ENCODE data around the gene SORBS1. TPM values are rescaled to one million over a fixed set of nuclear protein-coding genes. Genes with fewer than 3 reads are reported as not detected.

SORBS1 gene
- 0.69 and 1.2 TPM in 2 replicates for total RNA-seq

DNA sequence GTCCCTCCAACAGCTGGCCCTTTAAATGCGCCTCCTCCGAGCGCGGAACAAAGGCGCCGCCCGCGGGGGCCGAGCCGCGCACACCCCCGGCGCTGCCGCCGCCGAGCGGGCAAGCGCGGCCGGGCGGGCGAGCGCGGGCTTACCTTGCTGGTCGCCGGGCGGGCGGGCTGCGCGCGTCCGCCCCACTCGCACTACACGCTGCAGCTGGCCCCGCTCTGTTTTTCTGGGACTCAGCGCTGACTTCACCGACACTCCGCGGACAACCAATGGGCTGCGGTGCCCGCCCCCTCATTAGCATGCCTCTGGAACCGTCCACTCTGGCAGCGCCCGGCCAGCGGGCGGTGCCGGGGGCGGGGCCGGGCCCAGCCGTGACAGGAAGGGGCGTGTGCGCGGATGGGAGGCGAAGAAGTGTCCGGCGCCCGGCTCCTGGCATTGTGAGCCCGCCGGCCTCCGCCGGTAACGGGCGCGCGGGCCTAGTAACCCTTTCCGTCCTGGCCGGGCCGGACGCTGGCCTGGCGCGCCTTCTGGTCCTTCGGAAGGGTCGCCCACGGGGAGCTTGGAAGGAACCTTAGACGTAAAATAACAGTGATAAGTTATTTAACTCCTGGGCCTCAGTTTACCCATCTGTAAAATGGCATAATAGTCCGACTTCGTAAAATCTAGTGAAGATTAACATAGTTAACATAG is at the start of gene SORBS1:
SORBS1 (minus strand) TSS at position 195 of the 687 bp plus-strand sequence. CDS start 120,236 bp downstream, outside the sequence.
- intact Hi-C loops (cut with micrococcal nuclease): loop anchor here (1.0 to 10.0 kb wide), 12 partner anchors 95 to 1269 kb away; partner anchors contain the start of genes ALDH18A1, HELLS, NOC3L and PDLIM1

DNA sequence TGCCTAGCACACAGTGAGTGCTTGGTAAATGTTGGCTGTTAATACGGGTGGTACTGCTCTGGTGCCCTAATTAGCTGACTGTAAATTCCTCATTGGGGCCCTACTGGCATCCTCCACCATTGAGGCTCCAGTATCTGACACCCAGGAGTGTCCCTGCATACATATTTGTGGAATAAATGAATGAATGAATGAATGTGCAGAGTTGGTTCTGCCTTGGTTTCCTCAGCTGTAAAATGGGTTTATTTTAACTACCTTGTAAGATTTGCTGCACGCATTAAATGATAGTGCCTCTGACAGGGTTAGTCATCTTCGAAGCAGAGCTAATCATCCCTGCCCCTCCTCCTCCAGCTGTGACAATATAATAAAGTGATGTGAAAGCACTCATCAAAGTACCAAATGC is 49.6 kb upstream of the SORBS1 start:
- intact Hi-C loops (cut with micrococcal nuclease): no loop called here

DNA sequence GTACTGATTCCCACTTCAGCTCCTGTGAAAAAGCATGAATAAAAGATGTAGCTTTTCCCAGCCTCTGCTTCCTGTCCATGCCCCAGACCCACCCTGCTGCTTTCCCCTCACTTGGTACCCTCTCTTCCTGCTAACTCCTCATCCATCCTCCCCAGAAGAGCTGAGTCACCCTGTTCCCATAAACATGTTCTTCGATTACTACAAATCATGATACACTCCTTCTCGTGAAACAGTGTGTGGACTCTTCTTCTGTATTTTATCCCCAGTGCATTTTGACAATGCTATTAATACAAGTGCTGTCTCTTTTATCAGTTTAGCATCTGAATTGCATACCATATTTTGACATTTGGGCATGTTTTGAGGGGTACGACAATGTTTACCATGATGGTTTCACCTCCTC is 45.8 kb upstream of the SORBS1 start:
- intact Hi-C loops (cut with micrococcal nuclease): no loop called here

DNA sequence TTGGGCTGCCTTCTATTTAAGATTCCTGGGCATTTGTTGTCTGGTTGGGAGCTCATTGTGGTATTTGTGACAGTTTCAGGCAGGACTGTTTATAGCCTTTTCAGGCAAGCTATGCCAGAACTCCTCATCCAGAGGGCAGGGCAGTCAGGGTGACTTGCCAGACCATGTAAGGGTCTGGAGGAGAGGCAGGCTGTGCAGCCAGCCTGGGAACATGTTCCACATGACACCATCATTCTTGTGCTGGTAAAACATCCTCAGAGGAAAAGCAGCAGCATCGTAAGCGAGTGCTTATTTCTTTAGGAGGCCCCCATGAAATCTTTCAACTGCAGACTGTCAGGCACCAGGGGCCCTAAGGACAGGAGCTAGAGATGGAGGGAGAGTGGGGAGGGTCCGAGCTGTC is 44.0 kb upstream of the SORBS1 start:
- intact Hi-C loops (cut with micrococcal nuclease): no loop called here

DNA sequence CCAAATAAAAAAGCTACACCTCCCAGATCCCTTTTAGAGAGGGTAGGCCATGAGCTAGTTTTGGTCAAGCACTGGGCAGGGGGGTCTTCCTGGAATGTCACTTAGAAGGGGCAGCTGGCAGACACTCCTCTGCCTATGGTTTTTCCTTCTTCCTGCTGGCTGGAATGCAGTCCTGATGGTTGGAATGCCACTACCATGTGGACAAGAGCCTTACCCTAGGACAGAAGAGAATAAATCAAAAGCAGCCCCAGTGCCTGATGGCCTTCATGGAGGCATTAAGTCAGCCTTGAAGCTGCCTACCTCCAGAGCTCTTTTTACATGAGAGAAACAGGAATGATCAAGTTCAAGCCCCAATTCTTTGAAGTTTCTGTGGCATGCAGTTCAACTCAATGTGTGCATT is 43.5 kb upstream of the SORBS1 start:
- intact Hi-C loops (cut with micrococcal nuclease): no loop called here

DNA sequence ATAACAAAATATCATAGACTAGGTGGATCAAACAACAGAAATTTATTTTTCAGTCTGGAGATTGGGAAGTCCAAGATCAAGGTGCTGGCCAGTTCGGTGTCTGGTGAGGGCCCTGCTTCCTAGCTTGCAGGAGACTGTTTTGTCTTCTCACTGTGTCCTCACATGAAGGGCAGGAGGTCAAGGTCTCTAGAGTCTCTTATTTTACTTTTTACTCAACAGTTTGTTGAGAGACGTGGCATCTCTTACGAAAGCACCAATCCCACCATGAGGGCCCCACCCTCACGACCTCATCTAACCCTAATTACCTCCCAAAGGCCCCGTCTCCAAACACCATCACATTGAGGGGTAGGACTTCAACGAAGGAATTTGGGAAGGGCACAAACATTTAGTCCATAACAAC is 41.2 kb upstream of the SORBS1 start:
- intact Hi-C loops (cut with micrococcal nuclease): no loop called here

DNA sequence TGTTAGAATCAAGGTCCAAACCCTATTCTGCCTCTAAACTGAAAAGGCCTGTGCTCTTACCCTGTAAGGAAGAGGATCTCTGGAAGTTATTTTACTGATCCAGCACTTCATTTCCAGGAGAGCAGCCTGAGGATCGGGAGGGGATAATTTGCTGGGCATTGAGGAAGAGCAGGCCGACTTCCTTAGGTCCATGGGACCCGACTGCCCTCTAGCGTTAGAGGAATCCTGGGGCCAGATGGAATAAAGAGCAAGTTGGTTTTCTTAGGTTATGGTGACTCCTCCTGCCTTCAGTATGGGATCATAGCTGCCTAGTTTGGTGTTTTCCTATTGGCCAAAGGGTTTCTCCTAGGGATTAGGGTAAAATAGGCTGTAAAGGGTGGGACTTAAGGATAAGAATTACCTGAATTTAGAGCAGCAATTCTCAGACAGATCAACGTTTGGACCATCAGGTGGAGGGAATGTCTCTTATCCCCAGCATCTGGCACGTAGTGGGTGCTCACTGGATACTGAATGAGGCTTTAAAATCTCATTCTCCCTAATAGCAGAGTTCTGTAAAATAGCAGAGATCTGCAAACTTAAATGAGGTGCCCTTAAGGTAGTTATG is 40.0 kb upstream of the SORBS1 start:
- intact Hi-C loops (cut with micrococcal nuclease): loop anchor here (1.0 kb wide), 3 partner anchors 171 to 468 kb away; no protein-coding TSS in a partner anchor

DNA sequence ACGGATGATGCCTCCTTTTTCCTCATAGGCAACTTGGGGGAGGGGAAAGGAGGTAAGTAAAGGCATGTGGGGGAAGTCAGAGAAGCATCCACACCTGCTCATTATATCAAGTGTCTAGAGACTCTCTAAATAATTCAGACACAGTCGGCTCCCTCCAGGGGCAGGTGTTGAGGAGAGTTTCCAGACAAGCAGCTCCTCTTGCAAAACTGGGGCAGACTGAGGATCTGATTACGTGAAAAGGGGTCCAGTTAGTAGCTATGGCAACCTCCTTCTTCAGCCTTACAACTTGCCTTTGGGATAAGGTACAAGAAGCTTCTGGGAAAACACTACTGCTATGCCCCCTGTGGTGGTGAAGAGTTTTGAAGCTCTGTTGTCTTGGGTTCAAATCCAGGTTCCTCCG is 39.0 kb upstream of the SORBS1 start:
- intact Hi-C loops (cut with micrococcal nuclease): no loop called here

DNA sequence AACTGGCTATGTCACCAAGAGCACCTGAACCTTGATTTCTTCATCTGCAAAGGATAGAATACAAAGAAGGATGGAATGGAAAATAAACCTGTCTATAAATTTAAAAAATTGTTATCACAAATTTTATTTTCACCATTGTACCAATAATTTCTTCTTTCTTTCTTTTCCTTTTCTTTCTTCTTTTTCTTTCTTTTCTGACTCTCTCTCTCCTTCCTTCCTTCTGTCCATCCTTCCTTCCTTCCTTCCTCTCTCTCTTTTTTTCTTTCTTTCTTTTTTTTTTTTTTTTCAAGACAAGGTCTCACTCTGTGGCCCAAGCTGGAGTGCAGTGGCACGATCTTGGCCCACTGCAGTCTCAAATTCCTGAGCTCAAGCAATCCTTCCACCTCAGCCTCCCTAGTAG is 36.6 kb upstream of the SORBS1 start:
- intact Hi-C loops (cut with micrococcal nuclease): no loop called here

DNA sequence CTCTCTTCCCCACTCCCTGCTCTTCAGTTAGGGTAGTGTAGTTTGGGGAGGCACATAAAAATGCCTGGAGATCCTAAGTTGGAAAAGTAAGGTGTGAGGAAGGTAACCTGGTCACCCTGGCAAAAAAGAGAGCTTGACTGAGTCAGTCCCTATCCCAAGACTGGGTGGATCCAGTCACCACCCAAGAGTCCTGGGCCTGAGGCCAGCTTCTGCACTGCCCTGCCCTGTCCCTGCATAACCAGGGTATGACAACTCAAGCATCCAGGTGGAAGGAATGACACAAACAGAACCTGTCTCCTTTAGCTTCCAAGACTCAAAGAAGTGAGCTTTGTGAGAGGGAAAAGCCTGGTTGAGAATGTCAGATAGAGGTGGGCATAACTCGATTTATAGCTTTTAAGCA is 26.9 kb upstream of the SORBS1 start:
- intact Hi-C loops (cut with micrococcal nuclease): no loop called here

DNA sequence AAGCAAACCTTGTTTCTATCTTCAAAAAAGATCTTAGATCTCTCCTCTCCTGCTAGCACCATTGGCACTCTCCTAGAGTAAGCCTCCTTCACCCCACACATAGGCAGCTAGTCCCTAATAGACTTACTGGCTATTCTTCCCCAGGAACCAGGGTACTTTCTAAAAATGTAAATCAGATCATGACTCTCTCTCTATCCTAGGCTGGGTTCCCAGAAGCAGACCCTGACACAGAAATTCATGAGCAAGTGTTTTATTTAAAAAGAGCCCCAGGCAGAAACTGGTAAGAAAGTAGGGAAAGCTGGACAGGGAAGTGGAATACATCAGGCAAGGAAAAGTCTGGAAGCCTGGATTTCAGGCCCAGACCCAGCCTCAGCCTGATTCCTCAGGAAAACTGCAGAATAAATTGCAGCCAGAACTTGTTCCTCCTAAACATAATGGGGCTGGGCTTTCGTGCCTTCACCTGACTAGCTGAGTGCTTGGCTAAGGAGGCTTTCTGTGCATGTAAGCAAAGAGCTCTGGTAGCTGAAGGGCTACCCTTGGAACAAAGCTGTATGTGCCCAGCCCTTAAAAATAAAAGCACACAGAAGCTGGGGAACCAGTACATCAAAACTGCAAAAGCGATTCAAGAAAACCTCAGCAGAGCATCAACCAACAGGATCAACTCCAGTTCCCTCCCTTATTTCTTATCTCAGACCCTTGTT is 18.8 kb upstream of the SORBS1 start:
- intact Hi-C loops (cut with micrococcal nuclease): no loop called here

DNA sequence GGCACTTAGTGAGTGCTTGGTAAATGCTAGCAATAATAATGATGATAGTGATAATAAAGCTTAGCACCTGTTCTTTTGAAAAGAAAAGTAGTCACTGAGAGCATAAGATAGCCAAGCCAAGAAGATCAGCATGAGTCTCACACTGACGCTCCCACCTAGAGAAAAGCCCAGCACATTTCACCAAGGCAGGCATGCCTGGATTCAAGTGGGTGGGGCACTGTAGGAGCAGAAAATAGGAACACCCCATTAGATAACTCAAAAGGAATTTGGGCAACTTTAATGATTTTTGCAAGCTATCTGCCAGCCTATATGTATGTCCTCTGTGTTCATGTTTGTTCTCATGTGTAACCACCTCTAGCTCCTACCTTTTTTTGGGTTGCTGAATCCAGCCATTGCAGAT is 18.1 kb upstream of the SORBS1 start:
- intact Hi-C loops (cut with micrococcal nuclease): no loop called here

DNA sequence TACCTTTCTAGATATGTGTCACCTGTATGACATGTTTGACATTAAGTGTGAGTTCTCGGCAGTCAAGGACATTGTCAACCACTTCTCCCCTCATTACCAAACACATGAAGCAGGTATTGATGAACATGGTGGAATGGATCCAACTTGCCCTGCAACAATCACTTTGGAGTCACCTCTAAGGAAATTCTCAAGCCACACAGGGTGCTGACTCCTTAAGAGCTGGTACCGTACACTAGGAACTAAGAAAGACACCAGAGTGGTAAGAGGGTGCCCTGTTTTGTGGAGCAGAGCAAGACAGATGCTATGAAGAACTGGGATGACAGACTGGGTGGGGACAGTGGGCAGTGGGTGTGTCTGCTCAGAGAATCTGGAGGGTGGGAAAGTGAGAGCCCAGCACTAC is 17.4 kb upstream of the SORBS1 start:
- intact Hi-C loops (cut with micrococcal nuclease): no loop called here

DNA sequence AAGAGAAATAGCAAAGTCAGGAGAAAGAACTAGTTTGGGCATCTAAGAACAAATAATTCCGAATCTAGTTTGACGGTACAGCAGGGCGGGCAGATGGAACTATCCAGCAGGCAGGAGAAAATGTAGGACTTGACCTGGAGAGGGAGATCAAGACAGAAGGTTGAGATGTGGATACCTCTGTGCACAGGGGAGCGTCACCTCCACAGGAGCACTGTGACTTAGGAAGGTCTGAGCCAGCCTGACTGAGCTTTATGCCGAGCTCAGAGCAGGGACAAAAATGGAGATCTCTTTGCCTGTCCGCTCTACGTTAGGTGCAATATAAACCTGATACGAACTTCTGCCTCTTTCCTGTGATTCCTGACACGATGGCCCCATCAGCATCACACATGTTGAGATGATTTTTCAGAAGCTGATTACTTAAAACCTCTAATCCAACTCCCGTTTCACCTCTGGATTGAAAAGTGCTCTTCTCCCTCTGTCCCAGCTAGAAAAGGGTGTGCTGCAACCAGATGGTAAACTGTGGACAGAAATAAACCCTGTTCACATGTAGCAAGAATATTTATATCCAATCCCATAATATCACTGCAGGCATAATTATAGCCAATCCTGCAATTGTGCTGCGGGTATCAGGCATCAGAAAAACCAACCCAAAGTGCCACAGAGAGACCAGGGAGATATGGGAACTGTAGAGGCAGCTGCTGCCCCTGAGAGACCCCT is 13.6 kb upstream of the SORBS1 start:
- intact Hi-C loops (cut with micrococcal nuclease): no loop called here

DNA sequence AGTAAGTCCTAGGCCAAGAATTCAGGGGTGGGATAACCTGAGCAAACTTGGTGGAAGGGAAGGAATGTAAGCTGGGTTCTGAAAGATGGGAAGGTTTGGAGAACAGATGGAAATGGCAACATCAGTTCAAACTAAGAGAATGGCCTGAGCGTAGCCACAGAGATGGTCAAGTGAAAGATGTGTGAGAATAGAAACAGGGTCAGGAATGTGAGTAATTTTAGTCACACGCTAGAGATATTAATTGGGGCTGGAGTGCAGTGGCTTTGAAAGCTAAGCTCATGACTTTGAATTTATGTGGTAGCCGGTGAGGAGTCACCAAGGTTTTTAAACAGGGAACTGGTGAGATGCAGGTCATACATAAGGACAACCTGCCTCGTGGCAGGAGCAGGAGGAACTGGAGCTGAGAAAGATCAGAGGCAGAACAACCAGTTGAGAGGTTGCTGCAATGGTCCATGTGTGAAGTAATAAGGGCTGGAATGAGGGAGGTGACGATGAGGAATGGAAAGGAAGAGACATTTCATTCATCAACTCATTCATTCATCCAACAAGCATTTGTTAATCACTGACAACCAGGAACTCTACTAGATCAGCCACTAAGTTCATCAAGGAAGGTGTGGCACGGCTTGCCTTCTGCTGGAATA is 12.9 kb upstream of the SORBS1 start:
- intact Hi-C loops (cut with micrococcal nuclease): no loop called here

DNA sequence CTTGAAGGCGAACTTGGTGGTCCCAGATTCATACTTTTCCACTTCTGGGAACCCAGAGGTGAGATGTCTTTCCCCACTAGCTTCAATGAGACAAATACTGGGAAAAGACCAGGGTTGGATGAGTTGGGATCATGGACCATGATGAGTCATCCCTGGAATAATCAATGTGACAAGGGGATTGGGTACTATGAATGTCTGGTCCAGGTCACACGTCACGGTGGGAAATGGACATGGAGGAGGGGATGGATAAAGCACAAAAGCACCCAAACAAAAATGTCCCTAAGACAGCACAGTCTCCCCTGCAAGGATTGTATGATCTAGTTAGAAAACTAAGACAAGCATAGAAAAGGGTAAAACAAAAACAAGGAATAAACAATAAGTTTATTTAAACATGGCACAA is 12.4 kb upstream of the SORBS1 start:
- intact Hi-C loops (cut with micrococcal nuclease): no loop called here

DNA sequence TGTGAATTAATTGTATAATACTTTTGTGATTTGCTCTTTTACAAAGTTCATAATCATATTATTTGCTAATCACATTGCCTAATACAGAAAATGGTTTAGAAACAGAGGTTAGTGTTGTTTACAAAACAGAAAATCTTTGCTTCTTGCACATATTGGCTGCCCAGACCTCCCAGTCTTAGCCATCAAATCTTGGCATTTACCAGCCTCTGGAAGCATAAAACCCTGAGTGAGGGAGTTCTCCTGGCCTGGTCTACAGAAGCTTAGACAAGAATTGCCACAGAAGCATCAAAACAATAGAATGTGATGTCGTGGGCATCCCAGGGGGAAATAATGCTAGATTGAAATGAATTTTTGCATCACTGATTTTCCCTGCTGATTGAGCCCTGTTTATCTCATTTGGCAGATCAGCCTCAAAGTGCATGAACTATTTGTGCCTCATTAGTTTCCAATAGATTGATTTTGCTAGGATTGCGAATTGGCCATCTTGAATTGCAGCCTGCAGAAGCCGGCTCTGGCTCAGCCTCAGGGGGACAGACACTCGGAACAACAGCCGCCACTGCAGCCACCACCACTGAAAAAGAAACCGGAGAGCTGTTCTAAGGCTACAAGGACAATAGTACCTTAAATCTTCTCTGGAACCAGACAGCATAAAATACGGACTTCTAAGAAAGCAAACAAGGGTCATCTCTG is 11.1 kb upstream of the SORBS1 start:
- intact Hi-C loops (cut with micrococcal nuclease): no loop called here

DNA sequence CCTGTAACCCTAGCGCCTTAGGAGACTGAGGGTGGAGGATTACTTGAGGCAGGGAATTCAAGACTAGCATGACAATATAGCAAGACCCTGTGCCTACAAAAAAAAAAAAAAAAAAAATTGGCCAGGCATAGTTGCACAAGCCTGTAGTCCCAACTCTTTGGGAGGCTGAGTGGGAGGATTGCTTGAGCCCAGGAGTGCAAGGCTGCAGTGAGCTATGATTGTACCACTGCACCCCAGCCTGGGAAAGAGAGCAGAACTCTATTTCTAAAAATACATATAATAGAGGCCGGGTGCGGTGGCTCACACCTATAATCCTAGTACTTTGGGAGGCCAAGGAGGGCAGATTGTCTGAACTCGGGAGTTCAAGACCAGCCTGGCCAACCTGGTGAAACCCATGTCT is 10.2 kb upstream of the SORBS1 start:
- intact Hi-C loops (cut with micrococcal nuclease): no loop called here

DNA sequence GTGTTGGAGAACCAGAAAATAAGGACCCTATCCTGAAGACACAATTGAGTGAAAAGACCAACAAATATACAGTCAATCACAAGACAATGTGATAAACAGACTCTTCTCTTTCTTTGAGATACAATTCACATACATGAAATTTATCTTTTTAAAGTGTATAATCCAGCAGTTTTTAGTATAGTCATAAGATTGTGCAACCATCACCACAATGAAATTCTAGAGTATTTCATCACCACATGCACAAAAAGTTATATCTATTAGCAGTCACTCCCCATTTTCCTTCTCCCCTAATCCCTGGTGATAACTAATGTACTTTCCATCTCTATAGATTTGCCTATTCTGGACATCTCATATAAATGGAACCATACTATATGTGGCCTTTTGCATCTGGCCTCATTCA is 8.2 kb upstream of the SORBS1 start:
- intact Hi-C loops (cut with micrococcal nuclease): loop anchor here (10.0 kb wide), 2 partner anchors 325 to 1025 kb away; partner anchors contain the start of gene HELLS

DNA sequence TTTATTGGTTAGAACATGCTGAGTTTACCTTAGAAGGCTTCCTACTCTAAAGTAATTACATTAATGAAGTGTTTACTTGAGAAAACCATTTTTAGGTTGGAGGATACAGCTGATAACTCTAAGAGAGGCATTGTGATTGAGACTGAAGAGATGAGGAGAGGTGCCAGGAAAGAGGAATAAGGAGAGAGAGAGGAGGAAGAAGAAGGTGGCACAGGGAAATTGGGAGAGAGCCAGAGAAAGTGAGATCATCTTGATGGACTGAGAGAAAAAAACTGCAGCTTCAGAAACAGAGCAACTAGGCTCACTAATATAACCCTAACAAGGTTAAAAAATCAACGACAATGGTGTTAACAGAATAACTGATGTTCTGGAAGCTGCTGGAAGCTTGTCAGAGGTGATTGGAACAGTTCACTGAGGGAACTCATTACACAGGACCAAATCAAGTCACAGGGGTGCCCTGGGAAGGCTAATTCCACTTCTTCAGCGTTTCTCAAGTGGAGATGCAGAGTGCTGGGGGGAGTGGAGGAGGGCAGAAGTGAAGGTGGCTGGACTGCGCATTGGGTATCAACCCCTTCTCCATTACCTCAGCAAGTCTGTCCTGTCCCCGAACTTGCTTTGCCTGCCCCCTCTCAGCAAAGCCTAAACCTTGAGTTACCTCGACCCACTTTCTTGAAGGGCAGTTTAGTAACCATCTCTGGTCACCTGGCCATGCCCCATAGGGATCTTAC is 6.9 kb upstream of the SORBS1 start:
- intact Hi-C loops (cut with micrococcal nuclease): loop anchor here (10.0 kb wide), 2 partner anchors 323 to 1023 kb away; partner anchors contain the start of gene HELLS
